ENCODE data around the gene GPR6. TPM values are rescaled to one million over a fixed set of nuclear protein-coding genes. Genes with fewer than 3 reads are reported as not detected.

GPR6 gene, protein sequence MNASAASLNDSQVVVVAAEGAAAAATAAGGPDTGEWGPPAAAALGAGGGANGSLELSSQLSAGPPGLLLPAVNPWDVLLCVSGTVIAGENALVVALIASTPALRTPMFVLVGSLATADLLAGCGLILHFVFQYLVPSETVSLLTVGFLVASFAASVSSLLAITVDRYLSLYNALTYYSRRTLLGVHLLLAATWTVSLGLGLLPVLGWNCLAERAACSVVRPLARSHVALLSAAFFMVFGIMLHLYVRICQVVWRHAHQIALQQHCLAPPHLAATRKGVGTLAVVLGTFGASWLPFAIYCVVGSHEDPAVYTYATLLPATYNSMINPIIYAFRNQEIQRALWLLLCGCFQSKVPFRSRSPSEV
- not detected in 2 replicates for total RNA-seq
- not detected for polyA plus RNA-seq (2012)

DNA sequence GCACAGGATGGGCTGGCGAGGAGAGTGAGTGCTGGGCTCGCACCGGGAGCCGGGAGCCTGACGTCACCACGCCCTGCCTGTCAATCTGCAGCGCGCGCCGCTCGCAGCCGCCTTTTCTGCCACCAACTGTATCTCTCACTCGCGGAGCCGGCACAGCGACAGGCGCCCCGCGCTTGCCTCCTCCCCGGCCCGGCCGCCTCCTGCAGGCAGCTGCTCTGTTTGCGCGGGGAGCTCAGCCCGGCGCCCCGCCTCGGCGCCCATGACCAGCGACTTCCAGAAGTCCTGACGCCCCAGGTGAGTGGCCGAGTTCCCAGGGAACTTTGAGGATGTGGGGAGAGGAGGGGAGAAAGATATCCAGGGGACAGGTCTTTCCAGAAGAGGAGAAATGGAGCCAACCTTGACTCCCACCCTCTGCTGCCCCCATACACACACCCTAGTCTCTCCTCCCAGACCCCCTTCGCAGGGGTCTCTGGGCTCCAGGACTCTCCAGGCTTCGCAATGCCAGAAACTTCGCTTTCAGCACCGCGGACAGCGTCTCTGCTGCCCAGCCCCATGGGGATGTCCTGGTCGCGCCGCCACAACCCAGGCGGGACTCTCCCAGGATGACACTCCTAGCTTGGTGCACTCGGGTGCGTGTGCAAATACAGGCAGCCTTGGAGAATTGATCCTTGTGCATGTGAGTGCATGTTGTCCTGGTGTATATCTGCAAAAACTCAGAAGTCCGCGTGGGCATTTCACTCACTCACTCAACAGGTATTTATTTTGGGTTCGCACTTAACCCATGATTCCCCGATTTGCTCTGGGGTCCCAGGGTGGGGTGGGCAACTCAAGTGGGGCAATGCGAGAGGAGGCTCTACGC lies at the start of gene GPR6:
TSS of gene GPR6 (plus strand) at position 138 of the 859 bp plus-strand sequence. CDS start 802 bp downstream, outside the sequence.
- DNase-seq (ENCODE audit: low read depth) = peak; percentile 72

DNA sequence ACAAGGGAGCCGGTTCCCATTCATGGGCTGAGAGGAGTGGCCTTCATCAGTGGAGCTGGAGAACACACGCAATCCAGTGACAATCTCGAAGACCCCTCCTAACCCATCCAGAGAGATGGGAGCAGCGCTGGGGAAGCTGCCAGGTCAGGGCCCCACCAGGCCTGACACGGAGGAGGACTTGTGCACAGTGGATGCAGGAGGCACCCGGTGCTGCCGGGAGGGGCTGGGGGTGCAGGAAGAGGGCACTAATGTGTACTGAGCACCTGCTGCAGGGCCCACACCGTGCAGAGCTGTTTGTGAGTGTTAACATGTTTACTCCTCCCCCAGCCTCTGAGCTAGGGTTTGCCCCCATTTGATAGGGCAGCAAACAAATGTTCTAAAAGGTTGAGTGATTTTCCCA lies 43.8 kb upstream of the GPR6 start:
- no peak for DNase-seq (ENCODE audit: low read depth)

DNA sequence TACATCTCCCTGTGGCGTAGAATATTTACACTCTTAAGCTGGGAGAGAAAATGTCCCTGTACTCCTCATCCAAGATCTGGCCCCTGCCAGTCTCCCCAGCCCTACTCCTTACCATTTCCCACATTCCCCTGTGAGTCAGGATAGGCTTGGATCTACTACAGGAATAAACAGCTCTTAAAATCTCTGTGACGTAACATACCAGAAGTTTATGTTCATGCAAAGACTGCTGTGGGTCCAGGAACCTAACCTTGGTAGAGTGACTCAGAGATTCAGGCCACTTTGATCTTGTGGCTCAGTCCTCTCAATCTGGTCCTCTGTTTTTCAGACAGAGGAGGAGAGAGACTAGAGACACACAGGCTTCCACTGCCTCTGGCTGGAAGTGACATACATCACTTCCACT lies 38.5 kb upstream of the GPR6 start:
- DNase-seq (ENCODE audit: low read depth) = no peak

DNA sequence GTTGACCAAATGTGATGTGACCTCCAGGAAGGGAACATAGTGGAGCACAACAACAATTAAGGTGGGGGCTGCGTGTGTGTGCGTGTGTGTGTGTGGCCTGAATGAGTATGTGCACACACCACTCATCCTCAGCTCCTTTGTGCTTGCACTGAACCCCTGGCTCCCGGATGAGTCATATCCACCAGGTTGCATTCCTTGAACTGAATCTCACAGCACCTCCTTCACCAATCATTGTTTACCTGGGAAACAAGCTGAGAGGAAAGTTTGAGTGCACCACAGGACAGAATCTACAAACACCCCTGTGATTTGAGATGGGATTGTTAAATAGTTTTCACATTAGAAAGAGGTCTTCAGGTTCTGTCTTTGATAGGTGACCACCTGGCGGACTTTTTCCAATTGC lies 33.7 kb upstream of the GPR6 start:
- no peak for DNase-seq (ENCODE audit: low read depth)

DNA sequence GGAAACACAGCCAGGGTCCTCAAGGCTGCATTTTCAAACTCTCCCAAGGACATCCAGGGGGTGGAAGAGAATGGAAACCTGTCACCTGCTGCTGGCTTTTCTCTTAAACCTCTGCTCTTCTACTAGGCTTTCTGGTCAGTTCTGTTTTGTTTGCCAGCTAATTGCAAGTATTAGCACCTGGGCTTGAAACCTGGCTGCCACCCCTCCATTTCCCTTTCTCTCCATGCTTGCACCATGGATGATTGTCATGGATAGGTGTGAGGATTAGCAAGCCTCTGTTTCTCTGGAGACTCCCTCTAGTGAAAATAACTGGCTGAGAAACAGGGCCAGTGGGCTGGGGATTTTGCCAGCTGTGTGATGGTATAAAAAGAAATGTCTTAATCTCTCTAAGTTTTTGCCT lies 33.0 kb upstream of the GPR6 start:
- no peak for DNase-seq (ENCODE audit: low read depth)

DNA sequence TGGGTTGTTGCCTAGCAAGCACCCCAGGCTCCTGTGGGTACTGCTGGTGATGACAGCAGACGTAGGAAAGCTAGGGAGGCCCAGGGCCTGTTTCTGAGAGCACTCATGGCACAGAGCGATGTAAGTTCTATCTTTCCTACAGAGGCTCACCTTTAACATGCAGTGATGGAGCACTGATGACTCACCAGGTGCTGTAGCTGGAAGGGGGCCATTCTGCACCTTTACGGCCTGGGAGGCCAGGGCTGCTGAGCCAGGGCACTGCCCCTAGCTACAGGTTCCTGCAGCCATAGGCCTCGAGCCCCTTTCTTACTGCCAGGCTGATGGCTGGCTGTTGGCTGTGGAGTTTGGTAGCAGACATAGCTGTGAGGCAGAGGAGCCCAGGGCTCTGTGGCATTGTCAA lies 31.1 kb upstream of the GPR6 start:
- DNase-seq (ENCODE audit: low read depth) = no peak

DNA sequence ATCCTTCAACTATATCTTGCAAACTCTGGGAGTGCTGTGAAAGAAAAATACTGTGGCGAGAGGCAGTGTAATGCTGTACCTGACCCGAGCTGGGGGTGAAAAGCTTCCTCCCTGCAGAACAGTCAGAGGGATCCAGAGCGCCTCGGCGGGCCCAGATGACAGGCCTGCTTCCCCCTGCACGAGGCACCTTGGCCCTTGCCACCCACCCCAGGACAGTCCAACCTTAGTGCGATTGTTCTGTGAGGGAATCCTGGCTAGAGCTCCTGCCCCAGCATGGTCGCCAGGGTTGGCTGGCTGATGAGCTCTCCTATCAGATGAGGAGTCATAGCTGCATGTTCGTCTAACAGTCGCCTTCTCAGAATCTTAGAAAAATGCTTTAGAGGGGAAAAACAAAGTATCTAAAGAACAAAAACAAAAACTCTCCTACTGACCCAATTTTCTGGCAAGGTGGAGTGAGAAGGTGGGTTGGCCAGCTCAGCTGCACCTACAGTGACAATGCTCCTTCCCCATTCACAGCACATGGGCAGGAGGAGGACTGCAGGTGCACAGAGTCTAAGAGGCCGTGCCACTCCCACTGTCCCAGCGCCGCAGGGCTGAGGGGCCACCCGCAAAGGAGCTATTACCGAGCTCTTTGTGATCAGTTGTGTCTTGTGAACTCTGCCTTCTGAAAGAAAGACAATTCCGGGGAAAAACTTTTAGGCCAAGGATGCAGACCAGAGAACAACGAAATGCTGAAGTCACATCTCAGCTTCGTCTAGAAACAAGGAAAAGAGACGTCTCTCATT lies 28.6 kb upstream of the GPR6 start:
- no peak for DNase-seq (ENCODE audit: low read depth)

DNA sequence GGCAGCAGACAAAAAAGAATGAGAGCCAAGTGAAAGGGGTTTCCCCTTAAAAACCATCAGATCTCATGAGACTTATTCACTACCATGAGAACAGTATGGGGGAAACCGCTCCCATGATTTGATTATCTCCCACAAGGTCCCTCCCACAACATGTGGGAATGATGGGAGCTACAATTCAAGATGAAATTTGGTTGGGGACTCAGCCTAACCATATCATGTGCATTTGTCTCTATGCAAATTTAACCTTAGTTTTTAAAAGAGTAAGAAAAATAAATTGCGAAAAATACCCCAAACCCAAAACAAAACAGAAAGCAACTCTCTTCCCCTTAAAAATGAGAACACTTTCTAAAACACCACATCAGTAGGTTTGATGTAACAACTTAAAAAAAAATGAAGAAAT lies 22.6 kb upstream of the GPR6 start:
- no peak for DNase-seq (ENCODE audit: low read depth)

DNA sequence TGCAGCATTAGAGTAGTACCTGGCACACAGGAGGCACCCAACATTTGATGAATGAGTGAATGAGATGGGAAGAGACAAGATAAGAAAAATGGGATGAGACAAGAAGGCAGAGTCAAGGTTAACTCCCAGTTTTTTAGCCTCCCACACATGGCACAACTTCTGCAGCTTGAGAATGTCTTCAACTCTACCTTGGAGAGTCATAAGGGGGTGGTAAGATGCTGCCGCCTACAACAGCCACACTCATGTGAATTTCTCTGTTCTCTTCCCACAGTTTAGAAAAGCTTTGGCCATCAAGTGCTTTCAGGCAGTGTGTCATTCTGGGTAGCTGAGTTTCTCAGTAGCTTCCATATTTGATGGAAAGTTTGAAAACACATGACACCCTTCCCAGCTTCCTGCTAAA lies 19.5 kb upstream of the GPR6 start:
- DNase-seq (ENCODE audit: low read depth) = no peak

DNA sequence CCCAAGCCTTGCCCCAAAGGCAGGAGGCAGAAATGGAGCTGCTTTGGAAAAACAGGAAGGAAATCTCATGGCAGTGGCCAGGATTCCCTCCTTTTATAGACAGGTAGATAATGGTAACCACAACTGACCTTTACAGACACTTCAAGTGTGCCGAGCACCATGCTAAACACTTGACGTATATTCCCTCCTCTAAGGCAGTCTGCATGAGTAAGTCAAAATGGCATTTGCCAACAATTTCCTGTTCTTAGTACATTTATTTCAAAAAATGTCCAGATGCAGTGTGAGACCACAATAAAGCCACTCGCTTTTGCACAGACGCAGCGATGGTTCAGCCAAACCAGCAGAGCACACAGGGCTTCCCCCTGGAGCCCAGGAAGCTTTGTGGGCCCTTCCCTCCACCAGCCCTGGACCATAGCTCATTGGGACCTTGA lies 16.5 kb upstream of the GPR6 start:
- DNase-seq (ENCODE audit: low read depth) = no peak

DNA sequence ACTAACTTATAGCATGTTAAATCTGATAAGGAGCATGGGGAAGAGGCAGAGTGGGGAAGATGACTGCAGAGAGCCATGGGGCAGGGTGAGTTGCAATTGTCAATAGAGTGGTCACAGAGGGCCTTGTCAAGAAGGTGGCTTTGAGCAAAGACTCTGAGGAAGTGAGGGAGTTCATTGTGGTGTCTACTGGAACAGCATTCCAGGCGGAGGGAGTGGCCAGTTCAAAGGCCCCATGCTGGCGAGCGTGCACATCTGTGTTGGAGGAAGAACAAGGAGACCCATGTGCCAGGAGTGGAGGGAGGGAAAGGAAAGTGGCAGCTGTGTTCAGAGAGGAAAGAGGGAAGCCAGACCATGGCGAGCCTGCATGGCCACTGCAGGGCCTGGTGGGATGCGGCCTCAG lies 15.8 kb upstream of the GPR6 start:
- DNase-seq (ENCODE audit: low read depth) = no peak

DNA sequence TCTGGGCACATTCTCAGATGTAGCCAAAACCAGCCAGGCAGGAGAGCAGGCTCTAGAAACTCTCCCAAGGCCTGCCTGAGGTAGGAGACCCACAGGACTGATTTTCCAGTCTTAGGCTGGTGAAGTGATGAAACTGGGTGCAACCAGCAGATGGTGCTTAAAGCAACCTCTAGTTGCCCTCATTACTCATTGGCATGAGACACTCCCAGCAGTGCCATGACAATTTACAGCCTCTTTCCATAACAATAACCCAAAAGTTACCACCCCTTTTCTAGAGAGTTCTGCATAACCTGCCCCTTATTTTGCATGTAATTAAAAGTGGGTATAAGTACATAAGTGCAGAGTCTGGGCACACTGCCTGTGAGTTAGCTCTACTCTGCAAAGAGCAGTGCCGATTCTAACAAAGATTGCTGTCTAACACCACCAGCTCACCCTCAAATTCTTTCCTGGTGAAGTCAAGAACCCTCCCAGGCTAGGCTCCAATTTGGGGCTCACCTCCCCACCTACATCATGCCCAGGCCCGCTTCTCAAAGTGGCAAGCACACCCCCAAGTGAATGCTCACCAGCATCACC lies 14.4 kb upstream of the GPR6 start:
- no peak for DNase-seq (ENCODE audit: low read depth)

DNA sequence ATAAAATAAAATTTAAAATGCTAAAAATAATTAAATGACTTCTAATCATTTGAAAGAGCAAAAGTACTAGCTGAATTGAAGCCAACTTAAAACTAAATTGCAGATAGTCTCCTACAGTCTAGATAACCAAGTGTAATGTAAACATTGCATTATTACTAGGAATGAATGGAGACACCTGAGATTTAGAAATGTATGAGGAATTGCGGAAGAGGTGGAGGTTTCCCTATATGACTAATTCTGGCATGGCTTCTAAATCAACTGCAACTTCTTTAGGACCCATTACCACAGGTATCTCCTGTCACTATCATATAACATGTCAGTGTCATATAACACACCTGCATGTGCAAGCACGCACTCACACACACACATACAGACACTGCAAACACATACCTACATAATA lies 13.2 kb upstream of the GPR6 start:
- no peak for DNase-seq (ENCODE audit: low read depth)

DNA sequence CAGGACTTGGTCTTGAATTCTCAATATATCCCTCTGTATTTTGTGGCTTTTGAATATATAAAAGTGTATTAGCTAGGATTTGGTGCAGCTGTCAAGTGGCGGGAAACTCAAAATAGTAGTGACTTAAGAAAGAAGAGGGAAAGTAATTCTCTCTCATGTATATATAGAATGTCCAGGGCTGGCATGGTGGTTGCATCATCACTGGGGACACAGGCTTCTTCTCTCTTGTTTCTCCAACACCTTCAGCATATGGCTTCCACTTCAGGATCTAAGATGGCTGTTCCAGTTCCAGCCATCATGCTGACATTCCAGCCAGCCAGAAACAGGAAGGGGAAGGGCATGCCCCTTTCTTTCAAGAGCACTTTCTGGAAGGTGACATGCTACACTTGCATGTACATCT lies 11.8 kb upstream of the GPR6 start:
- DNase-seq (ENCODE audit: low read depth) = no peak

DNA sequence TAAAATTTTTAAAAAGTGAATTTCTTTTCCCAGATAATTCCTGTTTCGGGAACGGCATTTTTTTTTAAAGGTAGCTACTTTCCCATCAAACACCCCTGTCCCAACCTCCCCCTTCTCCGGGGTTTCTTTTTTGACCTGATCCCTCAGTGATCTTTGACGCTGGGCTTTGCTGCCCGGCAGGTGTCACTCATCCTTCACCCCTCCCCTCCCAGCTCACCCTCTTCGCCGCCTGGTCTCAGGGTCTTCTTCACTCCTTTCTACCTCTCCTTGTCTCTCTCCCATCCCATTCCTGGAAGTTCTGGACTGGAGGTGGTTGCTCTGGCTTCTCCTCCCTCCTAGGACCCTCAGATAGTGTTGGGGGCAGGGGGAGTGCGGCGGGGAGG lies 329 bp upstream of the GPR6 start:
- no peak for DNase-seq (ENCODE audit: low read depth)

DNA sequence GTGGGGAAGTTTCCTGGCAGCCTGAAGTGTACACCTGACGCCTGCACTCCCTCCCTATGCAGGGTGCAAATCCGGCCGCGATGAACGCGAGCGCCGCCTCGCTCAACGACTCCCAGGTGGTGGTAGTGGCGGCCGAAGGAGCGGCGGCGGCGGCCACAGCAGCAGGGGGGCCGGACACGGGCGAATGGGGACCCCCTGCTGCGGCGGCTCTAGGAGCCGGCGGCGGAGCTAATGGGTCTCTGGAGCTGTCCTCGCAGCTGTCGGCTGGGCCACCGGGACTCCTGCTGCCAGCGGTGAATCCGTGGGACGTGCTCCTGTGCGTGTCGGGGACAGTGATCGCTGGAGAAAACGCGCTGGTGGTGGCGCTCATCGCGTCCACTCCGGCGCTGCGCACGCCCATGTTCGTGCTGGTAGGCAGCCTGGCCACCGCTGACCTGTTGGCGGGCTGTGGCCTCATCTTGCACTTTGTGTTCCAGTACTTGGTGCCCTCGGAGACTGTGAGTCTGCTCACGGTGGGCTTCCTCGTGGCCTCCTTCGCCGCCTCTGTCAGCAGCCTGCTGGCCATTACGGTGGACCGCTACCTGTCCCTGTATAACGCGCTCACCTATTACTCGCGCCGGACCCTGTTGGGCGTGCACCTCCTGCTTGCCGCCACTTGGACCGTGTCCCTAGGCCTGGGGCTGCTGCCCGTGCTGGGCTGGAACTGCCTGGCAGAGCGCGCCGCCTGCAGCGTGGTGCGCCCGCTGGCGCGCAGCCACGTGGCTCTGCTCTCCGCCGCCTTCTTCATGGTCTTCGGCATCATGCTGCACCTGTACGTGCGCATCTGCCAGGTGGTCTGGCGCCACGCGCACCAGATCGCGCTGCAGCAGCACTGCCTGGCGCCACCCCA lies 1.2 kb downstream of the GPR6 start:
- DNase-seq (ENCODE audit: low read depth) = no peak

DNA sequence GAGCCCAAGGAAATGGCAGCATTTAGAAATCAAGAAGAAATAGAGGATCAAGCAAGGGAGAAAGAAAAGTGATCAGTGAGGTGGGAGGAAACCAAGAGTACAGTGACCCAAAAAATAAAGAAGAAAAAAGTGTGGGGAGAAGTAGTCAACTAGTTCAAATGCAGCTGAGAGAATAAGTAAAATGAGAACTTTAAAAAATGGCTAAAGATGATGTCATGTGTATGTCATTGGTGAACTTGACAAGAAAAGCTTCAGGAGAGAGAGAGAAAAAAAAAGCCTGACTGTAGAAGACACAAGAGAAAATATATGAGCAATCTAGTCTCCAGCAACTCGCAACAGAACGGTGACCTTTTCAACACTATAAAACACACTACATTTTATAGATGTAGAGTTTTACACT lies 6.3 kb downstream of the GPR6 start:
- DNase-seq (ENCODE audit: low read depth) = no peak

DNA sequence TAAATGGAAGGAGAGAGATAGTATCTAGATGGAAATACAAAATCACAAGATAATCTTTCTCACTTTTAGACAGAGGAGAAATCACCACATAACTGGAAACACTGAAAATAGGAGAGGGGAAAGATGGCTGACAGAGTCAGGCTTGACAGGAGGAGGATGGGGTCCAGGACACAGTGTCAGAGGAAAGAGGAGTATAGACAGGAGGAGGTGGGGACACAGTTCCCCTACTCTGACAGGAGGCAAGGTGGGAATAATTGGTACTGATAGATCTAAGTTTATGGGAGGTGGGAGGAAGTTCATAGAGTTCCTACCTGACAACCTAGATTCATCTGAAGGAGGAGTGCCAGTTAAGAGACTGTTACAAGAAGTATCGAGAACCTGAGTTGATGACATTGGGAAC lies 9.1 kb downstream of the GPR6 start:
- DNase-seq (ENCODE audit: low read depth) = no peak

DNA sequence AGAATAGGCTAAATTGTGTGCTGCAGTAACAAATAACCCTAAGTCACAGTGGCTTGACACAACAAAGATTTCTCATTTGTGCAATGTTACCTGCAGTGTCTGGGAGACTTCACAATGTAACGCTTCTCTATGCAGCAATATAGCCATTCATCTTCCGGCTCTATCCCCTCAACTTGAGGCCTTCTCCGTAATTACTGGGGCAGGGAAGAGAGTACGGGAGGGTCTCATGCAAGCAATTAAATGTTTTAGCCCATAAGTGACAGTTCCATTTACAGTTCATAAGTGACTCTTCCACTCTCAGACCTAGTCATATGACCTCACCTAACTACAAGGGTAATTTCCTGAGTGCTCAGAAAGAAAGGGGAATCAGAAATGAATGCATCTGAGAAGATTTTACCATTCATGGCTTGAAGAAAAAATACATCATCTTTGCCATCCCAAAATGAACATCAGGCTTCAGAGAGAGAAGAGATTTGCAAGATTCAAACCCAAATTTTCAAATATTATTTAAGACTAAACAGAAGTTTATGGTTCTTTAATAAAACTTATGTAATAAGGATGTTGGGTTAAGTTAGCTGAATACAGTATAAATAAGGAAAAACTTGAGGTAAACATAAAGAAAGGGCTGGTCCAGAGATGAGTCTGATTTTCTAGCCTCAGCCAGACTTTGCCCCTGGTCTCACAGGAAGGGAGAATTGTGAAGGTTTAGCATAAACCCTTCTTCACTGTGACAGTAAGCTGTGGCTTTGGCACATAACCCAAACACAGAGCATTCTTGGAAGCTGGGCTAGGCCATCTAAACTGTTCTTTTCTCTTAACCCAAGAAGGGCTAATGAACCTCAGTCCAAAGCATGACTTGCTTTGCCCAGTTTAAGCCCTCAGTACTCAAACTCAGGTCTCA lies 13.3 kb downstream of the GPR6 start:
- DNase-seq (ENCODE audit: low read depth) = no peak

Measured in myocyte (in vitro differentiated cells).